ENCODE measurements around the gene TBCA.

- TF ChIP-seq CTCF (IDR thresholded peaks at IDR 0.05) (no peak), POLR2A (IDR thresholded peaks at IDR 0.05) (no peak)
These were observed 19.1 kb upstream of the TBCA start for GRCh38 chr5:77795268-77795667.
